Measurements from ENCODE around the gene ADAMTS13. TPM values are rescaled to one million over a fixed set of nuclear protein-coding genes. Genes with fewer than 3 reads are reported as not detected.
"Not testable (repeated sequence)": the region's sequence is repeated elsewhere in the genome, so short reads cannot be mapped to it uniquely, and the experiment has no call there.

The ADAMTS13 gene
- total RNA-seq, result 1 to 10 TPM; 1.5 to 1.7 TPM
- not detected for polyA plus RNA-seq

DNA sequence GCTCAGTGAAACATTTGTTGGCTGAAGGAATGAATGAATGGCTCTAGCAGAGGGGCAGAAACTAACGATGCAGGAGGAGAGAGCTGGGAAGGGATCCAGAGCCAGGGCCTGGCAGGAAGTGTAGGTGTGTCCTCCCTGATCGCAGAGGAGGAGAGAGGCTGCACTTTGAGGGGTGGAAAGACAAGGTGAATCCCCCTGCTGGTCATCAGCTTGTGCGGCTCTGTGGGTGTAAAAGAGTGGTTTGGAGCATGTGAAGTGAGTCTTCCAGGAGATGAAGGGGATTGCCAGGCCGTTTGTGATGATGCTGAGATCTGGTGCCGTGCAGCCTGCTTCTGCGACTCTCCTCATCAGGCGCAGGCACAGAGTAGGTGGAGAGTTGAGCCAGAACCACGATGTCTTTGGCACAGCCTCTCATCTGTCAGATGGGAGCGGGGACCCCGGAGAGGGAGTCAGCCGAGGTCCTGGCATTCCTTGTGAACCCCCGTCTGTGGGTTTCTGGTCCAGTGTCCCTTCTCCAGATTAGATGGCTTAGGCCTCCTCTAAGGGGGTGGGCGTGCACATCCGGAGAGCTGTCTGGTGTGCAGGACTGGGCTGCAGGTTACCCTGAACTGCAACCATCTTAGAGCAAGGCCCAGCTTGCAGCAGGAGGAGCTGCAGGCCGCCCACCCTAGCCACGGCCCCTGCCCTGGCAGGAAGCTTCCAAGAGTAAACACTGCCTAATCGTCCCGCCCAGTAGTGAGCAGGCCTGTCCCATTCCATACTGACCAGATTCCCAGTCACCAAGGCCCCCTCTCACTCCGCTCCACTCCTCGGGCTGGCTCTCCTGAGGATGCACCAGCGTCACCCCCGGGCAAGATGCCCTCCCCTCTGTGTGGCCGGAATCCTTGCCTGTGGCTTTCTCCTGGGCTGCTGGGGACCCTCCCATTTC is at the start of gene ADAMTS13:
TSS of gene ADAMTS13 (plus strand) at position 753 of the 928 bp plus-strand sequence. CDS start at position 830, 77 bp downstream.
- Mint-ChIP-seq H3K36me3 (peaks cover 0 to 3% of the 10 kb centered on the region in 2 donors), H3K4me3 (no peak within 1 kb of the TSS), H3K9me3 (peaks cover 0 to 2% (median 0%) of the 10 kb centered on the region in 8 donors), H3K27me3 (peaks cover 4 to 5% of the 10 kb centered on the region in 2 donors), H3K27ac (peak within 1 kb of the TSS in 6 of 7 donors; percentile 40 to 77 (median 58)), H3K4me1 (peaks cover 16 to 40% (median 25%) of the 10 kb centered on the region in 4 donors)
- Histone ChIP-seq H3K36me3 (ENCODE audit: insufficient read depth, low read length) (no peaks in the 10 kb centered on the region), H3K9me3 (ENCODE audit: control insufficient read depth in 1 of 2, low read length in 2 of 2) (no peaks in the 10 kb centered on the region), H3K27me3 (ENCODE audit: insufficient read depth, low read length) (peaks cover 6% of the 10 kb centered on the region), H3K27ac (ENCODE audit: low read depth, low read length) (no peak within 1 kb of the TSS), H3K4me1 (ENCODE audit: insufficient read depth, low read length) (peaks cover 5% of the 10 kb centered on the region), H3K4me3 (ENCODE audit: low read length in 2 of 2) (no peak within 1 kb of the TSS)
- intact Hi-C loops (cut with micrococcal nuclease), result no loop called here
- DNase-seq, result peak in 1 of 5 donors; percentile 55
- CTCF ChIA-PET (ENCODE audit: partially characterized antibody), result no interaction called here
- POLR2A ChIA-PET (ENCODE audit: partially characterized antibody), result no interaction called here

DNA sequence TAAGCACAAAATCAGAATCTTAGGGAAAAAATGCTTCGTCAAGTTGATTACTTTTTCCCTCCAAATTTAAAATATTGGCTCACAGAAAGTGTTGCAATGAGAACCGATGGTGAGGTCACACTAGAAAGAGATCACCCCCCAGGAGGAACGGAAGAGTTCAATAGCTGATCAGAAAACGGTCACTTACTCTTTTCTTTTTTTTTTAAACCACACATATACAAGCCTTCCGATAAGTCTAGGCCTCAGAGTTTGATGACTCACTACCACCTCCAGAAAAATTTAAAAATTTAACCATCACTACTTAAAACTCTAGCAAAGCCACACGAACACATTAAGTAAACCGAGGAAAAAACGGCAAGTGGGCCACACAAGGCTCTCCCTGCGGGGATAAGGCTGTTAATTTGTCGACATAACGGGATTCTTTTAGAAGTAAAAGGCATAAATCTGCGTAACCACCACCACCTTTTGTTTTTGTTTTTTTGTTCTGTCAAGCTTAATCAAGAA is 47.5 kb upstream of the ADAMTS13 start:
- Mint-ChIP-seq H3K27ac (peak overlapping the region; percentile 82 to 98 (median 96)), H3K27me3 (no peaks in the 10 kb centered on the region), H3K4me1 (peaks cover 40 to 54% (median 49%) of the 10 kb centered on the region in 4 donors), H3K36me3 (peaks cover 0 to 27% of the 10 kb centered on the region in 2 donors), H3K9me3 (no peaks in the 10 kb centered on the region), H3K4me3 (peak overlapping the region; percentile 89 to 97 (median 92))
- DNase-seq, result peak; percentile 38 to 75 (median 40)
- no peaks in the 10 kb centered on the region for H3K9me3 ChIP-seq (ENCODE audit: control insufficient read depth in 1 of 2, low read length in 2 of 2)
- ChIA-PET CTCF (ENCODE audit: partially characterized antibody) (interaction anchor here (1.0 to 5.5 kb wide), 6 partner anchors 19 to 242 kb away, joined by 3 to 52 read pairs (median 10); partner anchors contain the start of genes RPL7A, SURF1 and SURF2), POLR2A (ENCODE audit: partially characterized antibody) (interaction anchor here (0.6 to 18.7 kb wide), 5 partner anchors 12 to 44 kb away, joined by 3 to 437 read pairs (median 3); partner anchors contain the start of genes MED22, RPL7A, SURF1 and SURF2)
- peaks cover 6% of the 10 kb centered on the region for H3K36me3 ChIP-seq (ENCODE audit: insufficient read depth, low read length)
- intact Hi-C loops (cut with micrococcal nuclease), result no loop called here
- peak overlapping the region; percentile 59 to 72 for H3K4me3 ChIP-seq (ENCODE audit: low read length in 2 of 2)
- H3K27me3 ChIP-seq (ENCODE audit: insufficient read depth, low read length), result no peaks in the 10 kb centered on the region
- peaks cover 58% of the 10 kb centered on the region for H3K4me1 ChIP-seq (ENCODE audit: insufficient read depth, low read length)
- peak overlapping the region; percentile 89 for H3K27ac ChIP-seq (ENCODE audit: low read depth, low read length)

DNA sequence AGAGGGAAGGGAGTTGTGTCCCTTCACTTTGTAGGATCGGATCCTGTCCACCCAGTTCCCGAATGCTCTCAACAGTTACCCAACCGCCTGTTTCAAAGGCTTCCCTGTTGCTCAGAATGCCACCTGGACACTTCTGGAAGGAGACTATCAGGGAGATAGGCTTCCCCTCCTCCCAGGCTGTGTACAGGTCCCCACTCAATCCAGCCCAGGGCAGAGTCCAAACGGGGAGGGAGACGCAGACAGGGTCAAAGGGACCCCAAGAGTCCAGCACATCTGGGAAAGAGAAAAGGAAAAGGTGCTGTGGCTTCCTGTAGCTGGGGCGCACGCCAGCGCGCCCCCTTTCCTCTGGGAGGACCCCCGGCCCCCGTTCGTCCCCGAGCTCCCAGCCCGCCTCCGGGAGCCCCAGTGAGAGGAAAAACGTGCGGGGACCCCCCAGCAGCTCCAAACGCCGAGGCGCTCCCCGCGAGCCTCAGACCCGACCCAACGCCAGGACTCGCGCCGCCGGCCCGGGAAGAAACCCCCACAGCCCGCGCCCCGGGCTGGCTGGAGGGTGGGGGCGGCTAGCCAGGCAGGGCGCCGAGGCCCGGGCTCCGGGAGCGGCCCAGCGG is 46.9 kb upstream of the ADAMTS13 start:
- H3K4me3 ChIP-seq (ENCODE audit: low read length in 2 of 2), result peak overlapping the region; percentile 59 to 72
- no peaks in the 10 kb centered on the region for H3K27me3 Mint-ChIP-seq
- DNase-seq, result peak in 2 of 5 donors; percentile 20 to 44
- no peaks in the 10 kb centered on the region for H3K9me3 ChIP-seq (ENCODE audit: control insufficient read depth in 1 of 2, low read length in 2 of 2)
- H3K27me3 ChIP-seq (ENCODE audit: insufficient read depth, low read length), result no peaks in the 10 kb centered on the region
- POLR2A ChIA-PET (ENCODE audit: partially characterized antibody), result interaction anchor here (0.6 to 18.7 kb wide), 4 partner anchors 12 to 35 kb away, joined by 3 to 437 read pairs (median 5); partner anchors contain the start of genes MED22, RPL7A, SURF1 and SURF2
- no peaks in the 10 kb centered on the region for H3K9me3 Mint-ChIP-seq
- peaks cover 4% of the 10 kb centered on the region for H3K36me3 ChIP-seq (ENCODE audit: insufficient read depth, low read length)
- CTCF ChIA-PET (ENCODE audit: partially characterized antibody), result interaction anchor here (0.6 to 5.5 kb wide), 6 partner anchors 19 to 242 kb away, joined by 3 to 52 read pairs (median 4); partner anchors contain the start of genes RPL7A, SURF1 and SURF2
- peaks cover 53% of the 10 kb centered on the region for H3K4me1 ChIP-seq (ENCODE audit: insufficient read depth, low read length)
- intact Hi-C loops (cut with micrococcal nuclease), result no loop called here
- peak overlapping the region; percentile 89 for H3K27ac ChIP-seq (ENCODE audit: low read depth, low read length)
- peaks cover 0 to 23% of the 10 kb centered on the region in 2 donors for H3K36me3 Mint-ChIP-seq
- peaks cover 34 to 48% (median 43%) of the 10 kb centered on the region in 4 donors for H3K4me1 Mint-ChIP-seq
- peak overlapping the region; percentile 82 to 98 (median 96) for H3K27ac Mint-ChIP-seq
- peak overlapping the region; percentile 89 to 97 (median 92) for H3K4me3 Mint-ChIP-seq

DNA sequence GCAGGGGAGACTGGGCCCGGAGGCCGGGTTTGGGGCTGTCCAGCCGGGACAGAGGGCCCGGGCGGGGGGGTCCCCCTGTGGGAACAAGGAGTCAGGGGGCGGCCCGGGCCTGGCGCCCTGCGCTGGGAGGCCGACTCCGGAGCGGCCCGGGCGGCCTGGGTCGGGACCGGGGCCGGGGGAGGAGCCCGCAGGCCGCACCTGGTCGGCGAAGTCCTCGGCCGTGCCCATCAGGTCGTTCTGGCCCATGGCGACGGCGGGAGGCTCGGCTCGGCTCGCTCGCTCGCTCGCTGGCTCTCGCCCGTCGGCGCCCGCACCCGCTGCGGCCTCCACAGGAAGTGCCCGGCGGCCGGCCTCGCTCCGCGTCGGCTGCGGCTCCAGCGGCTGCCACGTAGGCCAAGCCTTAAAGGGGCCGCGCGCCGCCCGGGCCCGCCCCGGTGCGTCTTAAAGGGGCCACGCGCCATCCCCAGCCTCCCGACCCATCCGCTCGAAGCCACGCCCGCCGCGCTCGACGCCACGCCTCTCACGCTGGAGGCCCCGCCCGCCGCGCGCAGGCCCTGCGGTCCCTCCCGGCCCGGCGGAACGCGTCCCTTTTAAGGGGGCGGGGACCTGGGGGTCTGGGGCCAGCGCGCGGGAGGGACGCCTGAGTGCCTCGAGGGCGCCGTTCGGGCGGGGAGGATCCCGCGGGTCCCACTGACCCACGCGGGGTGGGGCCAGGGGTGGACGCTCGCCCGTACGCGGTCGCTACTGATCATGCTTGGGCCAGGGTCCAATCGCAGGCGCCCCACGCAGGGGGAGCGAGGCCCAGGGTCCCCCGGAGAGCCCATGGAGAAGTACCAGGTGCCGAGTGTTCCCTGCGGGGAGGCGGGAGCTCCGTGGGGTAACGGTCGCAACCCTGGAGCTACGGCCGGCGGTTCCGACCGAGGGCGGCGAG is 46.2 kb upstream of the ADAMTS13 start, which contains the start of the genes STKLD1 and SURF4:
TSS of gene STKLD1 (plus strand) at position 643 of the 931 bp plus-strand sequence. CDS start at position 751, 108 bp downstream.
TSS of gene SURF4 (minus strand) at position 337 of the 931 bp plus-strand sequence. CDS start at position 246, 91 bp downstream.
- Histone ChIP-seq H3K4me3 (ENCODE audit: low read length in 2 of 2) (peak within 1 kb of the TSS; percentile 59 to 72), H3K27me3 (ENCODE audit: insufficient read depth, low read length) (no peaks in the 10 kb centered on the region), H3K36me3 (ENCODE audit: insufficient read depth, low read length) (peaks cover 4% of the 10 kb centered on the region), H3K4me1 (ENCODE audit: insufficient read depth, low read length) (peaks cover 45% of the 10 kb centered on the region), H3K27ac (ENCODE audit: low read depth, low read length) (peak within 1 kb of the TSS; percentile 89), H3K9me3 (ENCODE audit: control insufficient read depth in 1 of 2, low read length in 2 of 2) (no peaks in the 10 kb centered on the region)
- Mint-ChIP-seq H3K27ac (peak within 1 kb of the TSS; percentile 82 to 98 (median 96)), H3K9me3 (no peaks in the 10 kb centered on the region), H3K4me3 (peak within 1 kb of the TSS; percentile 89 to 97 (median 92)), H3K27me3 (no peaks in the 10 kb centered on the region), H3K36me3 (peaks cover 0 to 17% of the 10 kb centered on the region in 2 donors), H3K4me1 (peaks cover 27 to 40% (median 35%) of the 10 kb centered on the region in 4 donors)
- ChIA-PET CTCF (ENCODE audit: partially characterized antibody) (interaction anchor here (0.6 to 5.5 kb wide), 4 partner anchors 18 to 190 kb away, joined by 3 to 51 read pairs (median 4); partner anchors contain the start of genes SURF1 and SURF2), POLR2A (ENCODE audit: partially characterized antibody) (interaction anchor here (0.8 to 18.7 kb wide), 8 partner anchors 9 to 103 kb away, joined by 3 to 437 read pairs (median 4); partner anchors contain the start of genes MED22, RPL7A, SLC2A6 and SURF1)
- DNase-seq, result peak; percentile 89 to 95 (median 92)
- intact Hi-C loops (cut with micrococcal nuclease), result loop anchor here (1.0 kb wide), 4 partner anchors 20 to 42 kb away; partner anchors contain the start of genes MED22, REXO4, RPL7A and SURF1

DNA sequence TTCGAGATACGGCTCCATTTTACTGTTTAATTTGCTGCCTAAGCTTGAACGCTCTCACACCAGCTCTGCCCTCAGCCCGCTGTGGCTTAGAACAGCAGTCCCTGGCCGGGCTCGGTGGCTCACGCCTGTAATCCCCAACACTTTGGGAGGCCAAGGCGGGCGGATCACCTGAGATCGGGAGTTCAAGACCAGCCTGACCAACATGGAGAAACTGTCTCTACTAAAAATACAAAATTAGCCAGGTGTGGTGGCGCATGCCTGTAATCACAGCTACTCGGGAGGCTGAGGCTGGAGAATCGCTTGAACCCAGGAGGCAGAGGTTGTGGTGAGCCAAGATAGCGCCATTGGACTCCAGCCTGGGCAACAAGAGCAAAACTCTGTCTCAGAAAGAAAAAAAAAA is 44.9 kb upstream of the ADAMTS13 start:
- POLR2A ChIA-PET (ENCODE audit: partially characterized antibody), result interaction anchor here (0.9 to 18.7 kb wide), 6 partner anchors 9 to 102 kb away, joined by 3 to 437 read pairs (median 4); partner anchors contain the start of genes MED22, RPL7A, SLC2A6 and SURF1
- CTCF ChIA-PET (ENCODE audit: partially characterized antibody), result interaction anchor here (1.3 to 1.5 kb wide), 2 partner anchors 19 to 191 kb away, joined by 3 to 6 read pairs; no protein-coding TSS in a partner anchor
- DNase-seq, result peak in 1 of 5 donors; percentile 7
- H3K27me3 Mint-ChIP-seq; H3K9me3 ChIP-seq (ENCODE audit: control insufficient read depth in 1 of 2, low read length in 2 of 2); intact Hi-C loops (cut with micrococcal nuclease); H3K27ac ChIP-seq (ENCODE audit: low read depth, low read length); H3K9me3 Mint-ChIP-seq; H3K27me3 ChIP-seq (ENCODE audit: insufficient read depth, low read length); H3K4me3 ChIP-seq (ENCODE audit: low read length in 2 of 2); H3K36me3 ChIP-seq (ENCODE audit: insufficient read depth, low read length): not testable (repeated sequence)
- peaks cover 14 to 28% (median 22%) of the 10 kb centered on the region in 4 donors for H3K4me1 Mint-ChIP-seq
- H3K4me1 ChIP-seq (ENCODE audit: insufficient read depth, low read length), result peaks cover 33% of the 10 kb centered on the region
- H3K36me3 Mint-ChIP-seq, result peaks cover 0 to 11% of the 10 kb centered on the region in 2 donors
- peak overlapping the region in 5 of 7 donors; percentile 22 to 87 (median 65) for H3K27ac Mint-ChIP-seq
- H3K4me3 Mint-ChIP-seq, result peak overlapping the region; percentile 52 to 79 (median 65)

All from CD4-positive, alpha-beta memory T cell (primary cell).